SK-N-SH (cell line): Measurements from ENCODE around the gene TBPL2. TPM values are rescaled to one million over a fixed set of nuclear protein-coding genes. Genes with fewer than 3 reads are reported as not detected.

Experiments
- CTCF ChIA-PET: fragments of 300-600, 350-600 bp; formaldehyde crosslinking; extraction: SDS; loops from one replicate; lab custom pipeline; 2021; lab: Yijun Ruan, JAX
- POLR2A ChIA-PET: fragments of 350-600 bp; sonication (Branson Sonifier 250); formaldehyde crosslinking; extraction: SDS; loops from one replicate; lab custom pipeline; 2020; ENCODE audit warnings: antibody characterized with exemption, inconsistent platforms; lab: Yijun Ruan, JAX
- DNase-seq: peaks from one replicate; pipeline ENCODE4 v3.0.0; 2012
- H2AFZ ChIP-seq: fragments of 200-600 bp; sonication (generic); 2 replicates; pipeline ENCODE4 v1.8.1; 2016; ENCODE audit warnings: antibody characterized with exemption, mild to moderate bottlenecking, low read depth
- H3F3A ChIP-seq: fragments of 200-600 bp; sonication (generic); replicated peaks from 2 replicates; pipeline ENCODE3; 2016; ENCODE audit warnings: antibody characterized with exemption, mild to moderate bottlenecking; ENCODE audit not compliant: insufficient read depth
- H3K27ac ChIP-seq, 2 experiments: fragments of 200-500 bp in 1 of 2; fragments of 200-600 bp in 1 of 2; sonication (Bioruptor generic) in 1 of 2; sonication (generic), shearing (Covaris generic) in 1 of 2; 2 replicates each; pipeline versions ENCODE4 v1.5.1 to v1.6.1; 2014 to 2016; ENCODE audit warnings: low read depth in 2 of 2, inconsistent platforms in 1 of 2, low read length in 1 of 2, mild to moderate bottlenecking in 1 of 2, mixed read lengths in 1 of 2
- H3K27me3 ChIP-seq: fragments of 200-600 bp; sonication (generic), shearing (Covaris generic); 2 replicates; pipeline ENCODE4 v1.6.1; 2016; ENCODE audit warnings: mixed run types; ENCODE audit not compliant: insufficient read depth
- H3K36me3 ChIP-seq, 2 experiments: fragments of 200-500 bp in 1 of 2; fragments of 200-600 bp in 1 of 2; sonication (Bioruptor generic) in 1 of 2; sonication (generic) in 1 of 2; replicated peaks in 1 of 2; 2 replicates each; pipeline versions ENCODE3 to v1.5.1; 2014 to 2016; ENCODE audit warnings: low read length in 1 of 2, mild to moderate bottlenecking in 1 of 2; ENCODE audit not compliant: insufficient read depth in 2 of 2, control insufficient read depth in 1 of 2
- H3K4me1 ChIP-seq, 2 experiments: fragments of 200-500 bp in 1 of 2; fragments of 200-600 bp in 1 of 2; sonication (Bioruptor generic) in 1 of 2; sonication (generic), shearing (Covaris generic) in 1 of 2; 2 replicates each; pipeline versions ENCODE4 v1.5.1 to v1.6.1; 2014 to 2016; ENCODE audit warnings: low read depth in 1 of 2, low read length in 1 of 2, mixed run types in 1 of 2; ENCODE audit not compliant: insufficient read depth in 2 of 2, control insufficient read depth in 1 of 2
- H3K4me2 ChIP-seq: fragments of 200-600 bp; sonication (generic), shearing (Covaris generic); 2 replicates; pipeline ENCODE4 v1.6.1; 2017; ENCODE audit warnings: mixed run types
- H3K4me3 ChIP-seq, 2 experiments: fragments of 200-500 bp in 1 of 2; fragments of 200-600 bp in 1 of 2; sonication (Bioruptor generic) in 1 of 2; sonication (generic), shearing (Covaris generic) in 1 of 2; 2 replicates each; pipeline versions ENCODE4 v1.5.1 to v1.8.1; 2014 to 2016; ENCODE audit warnings: low read depth in 2 of 2, inconsistent platforms in 1 of 2, low read length in 1 of 2, mild to moderate bottlenecking in 1 of 2, mixed read lengths in 1 of 2, moderate library complexity in 1 of 2
- H3K79me2 ChIP-seq: fragments of 200-600 bp; sonication (generic); 2 replicates; pipeline ENCODE4 v1.8.1; 2017; ENCODE audit warnings: mild to moderate bottlenecking; ENCODE audit not compliant: insufficient read depth
- H3K9ac ChIP-seq: fragments of 200-600 bp; sonication (generic); 2 replicates; pipeline ENCODE4 v1.6.1; 2017; ENCODE audit warnings: mixed run types
- H3K9me2 ChIP-seq: fragments of 200-600 bp; sonication (generic); 2 replicates; pipeline ENCODE4 v1.6.1; 2017; ENCODE audit warnings: mixed run types
- H3K9me3 ChIP-seq: fragments of 200-600 bp; sonication (generic); 2 replicates; pipeline ENCODE4 v1.6.1; 2017; ENCODE audit warnings: mixed run types, mild to moderate bottlenecking, moderate library complexity
- H4K20me1 ChIP-seq: fragments of 200-600 bp; sonication (generic); 2 replicates; pipeline ENCODE4 v1.6.1; 2017; ENCODE audit warnings: mild to moderate bottlenecking, mixed run types; ENCODE audit not compliant: insufficient read depth
- CTCF ChIP-seq: fragments of 200-600 bp; sonication (generic); IDR thresholded peaks from 2 replicates; pipeline ENCODE4 v1.6.1; 2017; ENCODE audit warnings: antibody characterized with exemption, mild to moderate bottlenecking, moderate library complexity
- EP300 ChIP-seq, 2 experiments: IDR thresholded peaks; 2 replicates each; pipeline versions ENCODE4 v1.4.0 to v1.6.1; 2012; ENCODE audit warnings: borderline replicate concordance in 1 of 2, low read depth in 1 of 2, low read length in 1 of 2
- EZH2phosphoT487 ChIP-seq: fragments of 200-600 bp; sonication (generic); IDR thresholded peaks from 2 replicates; pipeline ENCODE4 v1.6.1; 2017; ENCODE audit warnings: low read depth, mixed run types, mild to moderate bottlenecking, antibody characterized with exemption, moderate library complexity, borderline replicate concordance
- FOSL2 ChIP-seq: IDR thresholded peaks from 2 replicates; pipeline ENCODE4 v1.4.0; 2012; ENCODE audit warnings: low read depth, mild to moderate bottlenecking, moderate library complexity, borderline replicate concordance
- FOXJ3 ChIP-seq: sonication (generic); formaldehyde crosslinking; IDR thresholded peaks from 2 replicates; pipeline ENCODE4 v1.5.1; 2020; ENCODE audit warnings: mild to moderate bottlenecking, missing genetic modification reagents
- FOXM1 ChIP-seq: IDR thresholded peaks from 2 replicates; pipeline ENCODE4 v1.4.0; 2012; ENCODE audit warnings: low read depth, mild to moderate bottlenecking
- GATA2 ChIP-seq: sonication (generic); formaldehyde crosslinking; IDR thresholded peaks from 2 replicates; pipeline ENCODE4 v1.5.0; 2020; ENCODE audit warnings: mild to moderate bottlenecking, missing genetic modification reagents
- MAX ChIP-seq: IDR thresholded peaks from 2 replicates; pipeline ENCODE4 v1.4.0; 2012; ENCODE audit warnings: low read depth
- NRF1 ChIP-seq: IDR thresholded peaks from 2 replicates; pipeline ENCODE4 v1.6.1; 2012; ENCODE audit warnings: low read depth, mild to moderate bottlenecking, low read length
- POLR2AphosphoS5 ChIP-seq: IDR thresholded peaks from 2 replicates; pipeline ENCODE4 v1.6.1; 2012; ENCODE audit warnings: low read depth, low read length
- RAD21 ChIP-seq: IDR thresholded peaks from 2 replicates; pipeline ENCODE4 v1.6.1; 2012; ENCODE audit warnings: mild to moderate bottlenecking, low read length
- RCOR1 ChIP-seq: fragments of 150-350 bp; IDR thresholded peaks from 2 replicates; pipeline ENCODE4 v1.6.1; 2017; ENCODE audit warnings: antibody characterized with exemption, low read length
- REST ChIP-seq: IDR thresholded peaks from 2 replicates; pipeline ENCODE4 v1.6.1; 2012; ENCODE audit warnings: mild to moderate bottlenecking, low read depth, low read length, moderate library complexity
- RFX5 ChIP-seq: IDR thresholded peaks from 2 replicates; pipeline ENCODE4 v1.6.1; 2012; ENCODE audit warnings: mild to moderate bottlenecking, improper control_type of control experiment, low read length
- SIN3A ChIP-seq: IDR thresholded peaks from 2 replicates; pipeline ENCODE4 v1.6.1; 2012; ENCODE audit warnings: low read depth, mild to moderate bottlenecking, low read length, moderate library complexity, borderline replicate concordance
- TCF12 ChIP-seq: IDR thresholded peaks from 2 replicates; pipeline ENCODE4 v1.4.0; 2012
- TEAD4 ChIP-seq: IDR thresholded peaks from 2 replicates; pipeline ENCODE4 v1.4.0; 2012; ENCODE audit warnings: mild to moderate bottlenecking, borderline replicate concordance; ENCODE audit not compliant: insufficient read depth
- USF1 ChIP-seq: IDR thresholded peaks from 2 replicates; pipeline ENCODE4 v1.4.0; 2012; ENCODE audit warnings: low read depth, borderline replicate concordance
- USF2 ChIP-seq: fragments of 150-350 bp; IDR thresholded peaks from 2 replicates; pipeline ENCODE4 v1.6.1; 2017; ENCODE audit warnings: antibody characterized with exemption, low read length, low read depth, borderline replicate concordance
- WGBS: methylation state at CpG from one replicate; pipeline ENCODE4 v1.1.6; 2017; ENCODE audit warnings: low lambda C conversion rate; 5-methylcytosine and 5-hydroxymethylcytosine counted together
- polyA plus RNA-seq, 3 experiments: library from polyadenylated mRNA; depleted of rRNA; stranded (reverse); fragments of >200 nt; gene quantifications; 2 replicates each; pipeline ENCODE4 v1.2.3, GENCODE V29; 2012

TBPL2 gene
- polyA plus RNA-seq, 1 of the 3 experiments (the other 2 are of a cell fraction): not detected

- ChIA-PET POLR2A (no interaction called here), CTCF (interaction anchor here (0.7 to 3.1 kb wide), 6 partner anchors 9 to 913 kb away, joined by 3 to 25 read pairs (median 4); no protein-coding TSS in a partner anchor)
- no peak overlapping the region for H2AFZ ChIP-seq
- DNase-seq: no peak
- 66% methylated on average over 4 of the region's 4 CpGs for WGBS
- no peak overlapping the region for H3K4me3 ChIP-seq
- H4K20me1 ChIP-seq: no peaks in the 10 kb centered on the region
- no peaks in the 10 kb centered on the region for H3K36me3 ChIP-seq
- H3K4me1 ChIP-seq: no peaks in the 10 kb centered on the region
- H3K9ac ChIP-seq: no peak overlapping the region
- TF ChIP-seq CTCF (no peak), MAX (no peak), FOXJ3 (CRISPR knock-in tag) (no peak), REST (no peak), EP300 (IDR thresholded peaks at IDR 0.05; ENCODE audit: borderline replicate concordance in 1 of 2, low read depth in 1 of 2, low read length in 1 of 2) (no peak), TEAD4 (no peak), RAD21 (no peak), POLR2AphosphoS5 (no peak), TCF12 (no peak), SIN3A (no peak), FOXM1 (no peak), RCOR1 (no peak), GATA2 (CRISPR knock-in tag) (no peak), FOSL2 (no peak), RFX5 (no peak), EZH2phosphoT487 (no peak), USF1 (no peak), USF2 (no peak), NRF1 (no peak)
- no peaks in the 10 kb centered on the region for H3K79me2 ChIP-seq
- H3F3A ChIP-seq: no peaks in the 10 kb centered on the region
- H3K4me2 ChIP-seq: no peak overlapping the region
- H3K27ac ChIP-seq: no peak overlapping the region
- H3K9me3 ChIP-seq: no peaks in the 10 kb centered on the region
- no peaks in the 10 kb centered on the region; the same call in 1 of the 2 replicates for H3K27me3 ChIP-seq
- no peaks in the 10 kb centered on the region for H3K9me2 ChIP-seq
These were observed 13.5 kb downstream of the TBPL2 start for GRCh38 chr14:55426891-55427290.
